ENCODE results near the gene CCDC178.

Gene CCDC178

DNA sequence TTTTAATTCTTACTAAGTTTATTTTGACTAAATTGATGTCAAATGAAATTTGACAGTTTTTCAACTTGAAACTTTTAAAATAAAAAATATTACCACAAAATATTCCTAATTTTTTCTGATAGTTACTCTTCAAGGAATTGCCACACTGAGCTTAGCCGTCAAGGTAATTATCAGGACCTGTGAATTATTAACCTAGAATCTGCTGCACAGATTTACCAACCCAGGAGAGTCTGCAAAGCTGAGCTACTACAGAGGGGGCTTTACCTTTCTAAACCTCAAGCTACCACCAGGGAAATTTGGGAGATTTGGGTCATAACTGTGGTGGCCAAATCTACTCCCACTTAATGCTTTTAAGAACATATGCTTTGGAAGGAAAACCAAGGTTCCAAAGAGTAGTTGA is 324.6 kb downstream of the CCDC178 start:
- DNase-seq = no peak

- DNase-seq = no peak
Measured at GRCh38 chr18:33115476-33115875, 325.0 kb downstream of the CCDC178 start.

DNA sequence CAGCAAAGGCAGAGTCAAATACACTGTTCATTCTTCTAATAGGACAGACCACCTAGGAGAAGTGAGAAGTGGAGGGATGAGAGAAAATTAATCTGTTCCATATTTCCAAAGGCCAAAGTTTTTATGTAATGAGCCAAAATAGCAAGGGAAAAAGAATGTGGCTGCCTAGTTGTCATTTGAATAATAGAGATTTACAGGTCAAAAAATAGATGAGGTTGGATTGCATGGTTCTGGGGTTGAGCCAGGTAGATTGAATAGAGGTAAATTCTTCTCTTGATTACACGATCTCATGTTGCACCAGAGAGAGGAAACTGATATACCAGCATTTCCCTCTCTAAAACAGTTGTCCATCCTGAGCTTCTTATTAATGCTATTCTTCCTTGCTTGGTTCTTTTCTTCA is 325.8 kb downstream of the CCDC178 start:
- no peak for DNase-seq

DNA sequence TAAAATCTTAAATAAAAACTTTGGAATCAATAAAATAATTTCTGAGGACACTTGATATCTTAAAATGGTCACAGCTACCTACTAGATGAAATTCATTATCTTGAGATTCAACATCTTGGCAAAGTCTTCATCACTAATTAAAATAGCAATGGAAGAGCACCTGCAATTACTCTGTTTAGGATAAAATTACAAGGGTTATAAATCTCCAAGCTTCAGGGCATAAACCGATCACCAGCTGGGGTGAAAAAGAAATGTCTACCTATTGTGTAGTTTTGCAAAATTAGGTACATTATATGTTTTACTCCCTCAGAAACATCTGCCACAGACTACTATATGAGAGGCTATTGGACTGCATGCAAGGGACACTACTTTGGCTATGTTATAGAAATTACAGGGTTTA is 327.1 kb downstream of the CCDC178 start:
- no peak for DNase-seq

DNA sequence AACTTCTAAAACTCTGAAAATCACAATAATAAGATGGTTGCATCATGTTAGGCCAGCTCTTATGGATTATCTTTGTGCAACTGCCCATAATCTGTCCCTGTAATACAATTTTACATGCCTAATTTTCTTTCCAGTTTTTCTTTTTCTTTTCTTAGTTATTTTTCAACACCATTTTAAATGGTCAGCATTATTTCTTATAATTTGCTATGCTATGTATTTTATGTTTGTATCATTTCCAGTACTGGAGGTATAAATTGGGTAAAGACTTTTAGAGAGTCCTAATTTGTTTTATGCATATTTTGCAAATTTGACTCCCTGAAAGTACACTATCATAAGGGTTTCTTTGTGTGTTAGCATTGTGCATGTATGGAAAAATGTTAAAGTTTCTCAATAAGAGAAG is 333.0 kb downstream of the CCDC178 start:
- DNase-seq = no peak

- DNase-seq = no peak
Measured at GRCh38 chr18:33101316-33101715, 339.2 kb downstream of the CCDC178 start.

GRCh38 chr18:33099626-33100025 is 340.9 kb downstream of the CCDC178 start:
- DNase-seq = no peak

- DNase-seq = no peak
Measured at GRCh38 chr18:33097126-33097525, 343.4 kb downstream of the CCDC178 start.

DNA sequence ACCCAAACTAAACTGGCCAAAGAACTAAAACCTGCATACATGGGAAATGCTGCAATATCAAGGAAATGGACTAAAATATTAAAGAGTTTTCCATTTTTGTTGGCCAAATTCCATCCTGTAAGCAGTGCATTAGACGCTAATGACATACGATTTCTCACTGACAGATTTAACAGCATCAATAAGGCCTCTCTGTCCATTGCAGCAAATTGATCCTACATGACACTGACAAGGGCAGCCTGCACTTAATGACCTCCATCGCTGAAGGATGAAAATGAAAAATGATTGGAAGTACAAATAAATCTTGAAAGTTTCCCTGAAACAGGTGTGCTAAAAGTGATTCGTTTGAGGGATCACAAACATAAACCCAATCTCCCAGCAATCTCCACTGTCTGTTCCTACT is 350.1 kb downstream of the CCDC178 start:
- no peak for DNase-seq

- DNase-seq = no peak
Measured at GRCh38 chr18:33076601-33077000, 363.9 kb downstream of the CCDC178 start.

DNA sequence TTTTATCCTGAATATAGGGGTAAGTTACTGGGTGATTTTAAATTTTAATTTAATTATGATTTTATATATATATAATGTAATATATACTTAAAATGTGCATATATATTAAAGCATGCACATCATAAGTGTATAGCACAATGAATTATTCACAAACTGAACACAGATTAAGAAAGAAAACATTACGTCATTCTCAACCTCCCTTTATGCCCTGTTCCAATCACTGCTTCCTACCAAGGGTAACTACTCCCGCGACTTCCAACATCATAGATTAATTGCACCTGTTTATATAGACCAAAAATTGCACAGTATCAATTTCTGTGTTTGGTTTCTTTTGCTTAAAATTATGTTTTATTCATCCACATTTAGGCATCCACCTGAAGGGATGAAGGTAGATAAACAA is 366.4 kb downstream of the CCDC178 start:
- DNase-seq = no peak

- no peak for DNase-seq
Measured at GRCh38 chr18:33062834-33063364, 377.6 kb downstream of the CCDC178 start.

GRCh38 chr18:33052886-33053285 is 387.6 kb downstream of the CCDC178 start:
- no peak for DNase-seq

DNA sequence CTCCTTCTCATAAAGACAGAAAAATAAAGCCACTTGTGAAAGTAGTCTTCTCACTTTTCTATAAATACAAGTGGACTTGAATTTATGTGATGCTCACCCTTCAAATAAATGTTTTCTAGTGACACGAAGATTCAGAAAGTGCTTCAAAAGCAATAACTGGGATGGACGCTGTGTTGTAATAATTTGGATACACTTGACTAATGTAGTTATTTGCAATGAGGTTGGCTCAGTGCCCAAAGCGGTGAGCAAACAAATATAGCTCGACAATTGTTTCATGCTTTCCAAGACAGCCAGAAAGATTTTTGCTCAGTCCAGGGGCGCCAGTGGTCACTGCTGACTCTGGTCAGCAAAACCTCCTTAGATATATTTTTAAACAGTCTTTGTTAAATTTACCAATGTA is 389.1 kb downstream of the CCDC178 start:
- peak; percentile 11 for DNase-seq

- DNase-seq = no peak
Measured at GRCh38 chr18:33040213-33040612, 400.3 kb downstream of the CCDC178 start.

DNA sequence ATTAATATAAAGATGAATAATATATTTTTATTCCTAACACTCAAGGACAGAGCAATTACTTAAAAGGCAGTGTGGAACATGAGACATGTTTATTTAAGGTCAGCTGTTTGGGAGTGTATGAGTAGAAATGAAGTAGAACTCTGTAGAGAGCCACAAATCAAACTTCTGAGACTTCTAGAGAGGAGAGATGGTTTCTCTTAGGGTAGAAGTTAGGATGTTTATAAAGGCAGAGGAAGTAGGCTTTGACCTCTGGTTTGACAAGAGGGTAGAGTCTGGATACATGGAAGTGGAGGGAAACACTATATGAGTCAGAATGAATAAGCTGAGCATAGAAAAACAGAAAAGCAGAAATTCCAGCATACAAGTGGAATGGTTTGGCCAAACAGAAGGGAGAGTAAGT is 405.6 kb downstream of the CCDC178 start:
- no peak for DNase-seq

DNA sequence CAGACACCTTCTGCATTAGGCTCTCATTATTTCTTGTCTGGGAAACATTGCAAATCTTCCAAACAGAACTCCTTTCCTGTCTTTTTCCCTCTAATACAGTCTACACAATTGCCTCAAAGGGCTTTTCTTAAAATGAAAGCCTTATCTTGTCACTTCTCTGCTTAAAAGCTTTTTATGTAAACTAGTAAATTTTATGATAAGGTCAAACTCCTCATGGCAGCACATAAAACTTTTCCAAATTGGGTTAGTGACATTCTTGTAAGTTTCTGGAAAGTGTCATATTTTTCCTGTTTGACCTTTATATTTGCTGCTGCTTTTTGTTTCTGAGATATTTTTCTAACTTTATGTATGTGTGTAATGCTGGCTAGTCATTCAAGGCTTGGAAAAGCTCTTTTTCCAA is 406.3 kb downstream of the CCDC178 start:
- no peak for DNase-seq

DNA sequence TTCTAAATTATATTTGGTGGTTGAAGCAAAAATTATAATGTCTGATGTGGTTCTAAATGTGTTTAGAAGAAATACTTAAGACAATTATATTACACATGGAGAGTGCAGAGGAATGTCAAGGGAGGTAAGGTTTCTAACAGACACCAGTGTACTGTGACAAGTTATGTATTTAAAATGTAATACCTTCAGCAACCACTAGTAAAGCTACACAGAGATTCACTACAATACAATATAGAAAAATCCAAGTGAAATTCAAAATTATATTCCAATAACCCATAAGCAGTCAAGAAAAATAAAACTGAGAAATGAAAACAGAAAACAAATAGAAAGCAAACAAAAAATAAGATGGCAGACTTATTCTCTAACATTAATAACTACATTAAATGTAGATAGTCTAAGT is 418.2 kb downstream of the CCDC178 start:
- DNase-seq = no peak

- no peak for DNase-seq
Measured at GRCh38 chr18:33020877-33021276, 419.6 kb downstream of the CCDC178 start.

DNA sequence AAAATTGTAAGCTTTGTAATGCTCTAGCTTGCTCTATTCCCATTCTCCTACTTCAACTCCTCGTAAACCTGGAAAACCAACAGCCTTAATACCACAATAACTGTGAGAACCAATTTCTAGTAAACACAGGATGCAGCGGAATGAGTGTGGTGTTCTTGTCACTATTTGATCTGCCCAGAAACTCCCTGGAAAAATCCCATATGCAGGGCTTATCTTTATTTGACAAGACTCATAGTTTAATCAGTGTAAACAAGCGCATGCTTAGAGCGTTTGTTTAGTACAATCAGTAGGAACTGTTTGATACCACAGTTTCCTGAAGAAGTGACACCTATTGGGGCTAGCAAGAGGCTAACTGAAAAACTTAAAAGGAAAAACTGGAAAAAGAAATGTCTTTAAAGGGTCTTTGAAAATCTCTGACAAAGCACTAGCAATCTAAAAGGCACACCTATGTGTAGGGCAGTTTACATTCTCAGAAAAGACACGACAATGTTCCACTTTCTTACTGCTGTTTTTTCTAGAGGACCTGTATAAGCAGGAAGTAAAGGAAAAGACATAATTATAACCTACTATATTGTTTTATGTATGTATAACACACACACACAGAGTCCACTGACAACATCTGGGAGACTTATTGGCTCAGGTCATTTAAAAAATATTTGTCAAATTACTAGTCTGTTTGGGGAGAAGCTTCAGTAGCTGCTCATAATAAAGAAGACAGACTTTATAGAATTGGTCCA is 426.3 kb downstream of the CCDC178 start:
- no peak for DNase-seq

- DNase-seq = no peak
Measured at GRCh38 chr18:33010149-33010548, 430.4 kb downstream of the CCDC178 start.

DNA sequence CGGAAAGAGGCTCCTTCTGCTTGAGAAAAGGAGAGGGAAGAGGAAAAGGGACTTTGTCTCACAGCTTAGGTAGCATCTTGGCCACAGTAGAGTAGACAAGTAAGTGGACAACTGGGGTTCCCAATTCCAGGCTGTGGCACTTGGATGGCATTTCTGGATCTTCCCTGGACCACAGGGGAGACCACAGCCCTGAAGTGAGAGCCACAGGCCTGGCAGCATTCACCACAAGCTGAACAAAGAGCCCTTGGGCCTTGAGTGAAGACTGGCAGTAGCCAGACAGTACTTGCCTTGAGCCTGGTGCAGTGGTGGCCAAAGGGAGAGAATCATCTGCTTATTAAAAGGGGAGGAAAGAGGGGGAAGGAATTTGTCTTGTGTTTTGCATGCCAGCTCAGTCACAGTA is 441.6 kb downstream of the CCDC178 start:
- no peak for DNase-seq

- no peak for DNase-seq
Measured at GRCh38 chr18:32998285-32998684, 442.2 kb downstream of the CCDC178 start.

DNA sequence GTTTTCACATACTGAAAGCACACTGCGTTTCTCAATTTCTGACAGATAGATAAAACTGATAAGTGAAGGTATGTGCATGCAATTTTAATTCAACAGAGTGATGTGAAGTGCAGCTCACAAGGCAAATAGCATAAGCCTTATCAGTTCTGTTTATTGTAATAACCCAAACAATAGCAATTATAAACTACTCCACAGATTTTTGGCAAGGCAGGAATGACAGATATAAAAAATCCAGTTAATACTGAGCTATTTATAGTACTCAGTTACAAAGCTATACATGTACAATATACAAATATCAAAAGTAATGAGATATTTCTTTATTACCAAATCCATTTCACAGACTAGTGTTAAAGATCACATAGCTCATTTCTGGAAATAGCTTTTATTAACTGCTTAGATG is 456.8 kb downstream of the CCDC178 start:
- DNase-seq = no peak

- no peak for DNase-seq
Measured at GRCh38 chr18:32980896-32981295, 459.6 kb downstream of the CCDC178 start.

All from RPMI8226 (cell line).